ENCODE data around the gene DYNLT5. TPM values are rescaled to one million over a fixed set of nuclear protein-coding genes. Genes with fewer than 3 reads are reported as not detected.

The DYNLT5 gene
- total RNA-seq, 1 experiment from 2014 or later = not detected

GRCh38 chr1:66747501-66747900 is 4.8 kb upstream of the DYNLT5 start:
- Histone ChIP-seq H3K9me3 (ENCODE audit: insufficient read depth, low read depth) (no peaks in the 10 kb centered on the region), H4K20me1 (ENCODE audit: insufficient read depth) (no peaks in the 10 kb centered on the region), H3K4me1 (replicated peaks; ENCODE audit: insufficient read depth) (no peaks in the 10 kb centered on the region), H3F3A (ENCODE audit: insufficient read depth, low read depth) (no peaks in the 10 kb centered on the region), H3K4me3 (no peak overlapping the region), H3K4me2 (no peak overlapping the region), H2AFZ (no peak overlapping the region), H3K79me2 (ENCODE audit: low read depth) (no peaks in the 10 kb centered on the region), H3K9me2 (ENCODE audit: insufficient read depth) (no peaks in the 10 kb centered on the region), H3K27me3 (ENCODE audit: insufficient read depth, low read depth) (no peaks in the 10 kb centered on the region), H3K36me3 (ENCODE audit: low read depth) (no peaks in the 10 kb centered on the region), H3K27ac (no peak overlapping the region)
- ChIA-PET POLR2A (ENCODE audit: unreplicated experiment) (no interaction called here), CTCF (interaction anchor here (0.6 kb wide), 1 partner anchor 1103 kb away, joined by 3 read pairs; no protein-coding TSS in a partner anchor)
- intact Hi-C loops (cut with micrococcal nuclease; ENCODE audit: unreplicated experiment) = no loop called here
- no peak for DNase-seq
- no TSS peak for BruUV-seq (replicated peaks)
- no peak for TF ChIP-seq EZH2 (IDR thresholded peaks at IDR 0.05; ENCODE audit: low read depth)
- no peak for TF ChIP-seq CTCF (conservative IDR thresholded peaks at IDR 0.05)

- H3K9me2 ChIP-seq (ENCODE audit: insufficient read depth) = no peaks in the 10 kb centered on the region
- H3F3A ChIP-seq (ENCODE audit: insufficient read depth, low read depth) = no peaks in the 10 kb centered on the region
- H3K27me3 ChIP-seq (ENCODE audit: insufficient read depth, low read depth) = no peaks in the 10 kb centered on the region
- H4K20me1 ChIP-seq (ENCODE audit: insufficient read depth) = no peaks in the 10 kb centered on the region
- H3K36me3 ChIP-seq (ENCODE audit: low read depth) = no peaks in the 10 kb centered on the region
- H3K9me3 ChIP-seq (ENCODE audit: insufficient read depth, low read depth) = no peaks in the 10 kb centered on the region
- POLR2A ChIA-PET (ENCODE audit: unreplicated experiment) = no interaction called here
- intact Hi-C loops (cut with micrococcal nuclease; ENCODE audit: unreplicated experiment) = no loop called here
- H2AFZ ChIP-seq = no peak overlapping the region
- TF ChIP-seq EZH2 (IDR thresholded peaks at IDR 0.05; ENCODE audit: low read depth) = no peak
- no peak for TF ChIP-seq CTCF (conservative IDR thresholded peaks at IDR 0.05)
- DNase-seq = no peak
- no peak overlapping the region for H3K4me3 ChIP-seq
- H3K4me2 ChIP-seq = no peak overlapping the region
- CTCF ChIA-PET = no interaction called here
- no peaks in the 10 kb centered on the region for H3K79me2 ChIP-seq (ENCODE audit: low read depth)
- H3K4me1 ChIP-seq (replicated peaks; ENCODE audit: insufficient read depth) = no peaks in the 10 kb centered on the region
- no TSS peak for BruUV-seq (replicated peaks)
- no peak overlapping the region for H3K27ac ChIP-seq
Observed at GRCh38 chr1:66750577-66750976, 1.7 kb upstream of the DYNLT5 start.

- no peaks in the 10 kb centered on the region for H3K9me3 ChIP-seq (ENCODE audit: insufficient read depth, low read depth)
- intact Hi-C loops (cut with micrococcal nuclease; ENCODE audit: unreplicated experiment) = no loop called here
- no peak for TF ChIP-seq CTCF (conservative IDR thresholded peaks at IDR 0.05)
- TF ChIP-seq EZH2 (IDR thresholded peaks at IDR 0.05; ENCODE audit: low read depth) = no peak
- H3K27me3 ChIP-seq (ENCODE audit: insufficient read depth, low read depth) = no peaks in the 10 kb centered on the region
- ChIA-PET CTCF (no interaction called here), POLR2A (ENCODE audit: unreplicated experiment) (no interaction called here)
- H3K4me1 ChIP-seq (replicated peaks; ENCODE audit: insufficient read depth) = no peaks in the 10 kb centered on the region
- no peaks in the 10 kb centered on the region for H3F3A ChIP-seq (ENCODE audit: insufficient read depth, low read depth)
- H3K36me3 ChIP-seq (ENCODE audit: low read depth) = no peaks in the 10 kb centered on the region
- BruUV-seq (replicated peaks) = no TSS peak
- no peaks in the 10 kb centered on the region for H3K9me2 ChIP-seq (ENCODE audit: insufficient read depth)
- H4K20me1 ChIP-seq (ENCODE audit: insufficient read depth) = no peaks in the 10 kb centered on the region
- H3K4me2 ChIP-seq = no peak overlapping the region
- H3K27ac ChIP-seq = no peak overlapping the region
- no peak overlapping the region for H2AFZ ChIP-seq
- no peak for DNase-seq
- no peak overlapping the region for H3K4me3 ChIP-seq
- no peaks in the 10 kb centered on the region for H3K79me2 ChIP-seq (ENCODE audit: low read depth)
Observed at GRCh38 chr1:66751160-66751559, 1.1 kb upstream of the DYNLT5 start.
